Fibroblast of villous mesenchyme (primary cell): ENCODE results near the gene IFNAR1. TPM values are rescaled to one million over a fixed set of nuclear protein-coding genes. Genes with fewer than 3 reads are reported as not detected.
"Not testable (repeated sequence)": the region's sequence is repeated elsewhere in the genome, so short reads cannot be mapped to it uniquely, and the experiment has no call there.

Source experiments
- DNase-seq: peaks from one replicate; pipeline ENCODE4 v3.0.0-alpha.2; 2010; ENCODE audit warnings: low read depth
- H3K4me3 ChIP-seq: 2 replicates; pipeline ENCODE4 v1.5.1; 2011; ENCODE audit warnings: low read depth, mild to moderate bottlenecking, low read length
- total RNA-seq: library from RNA; depleted of rRNA; stranded (reverse); fragments of >200 nt; gene quantifications from 2 replicates; pipeline ENCODE4 v1.2.3, GENCODE V29; 2012
- TF ChIP-seq, protein P1 (sequence below): IDR thresholded peaks from 2 replicates; pipeline ENCODE4 v1.5.1; 2012; ENCODE audit warnings: low read depth, mild to moderate bottlenecking, low read length; ENCODE audit not compliant: insufficient read depth

Gene IFNAR1
- total RNA-seq, 1 donor: 19.0 TPM

DNA sequence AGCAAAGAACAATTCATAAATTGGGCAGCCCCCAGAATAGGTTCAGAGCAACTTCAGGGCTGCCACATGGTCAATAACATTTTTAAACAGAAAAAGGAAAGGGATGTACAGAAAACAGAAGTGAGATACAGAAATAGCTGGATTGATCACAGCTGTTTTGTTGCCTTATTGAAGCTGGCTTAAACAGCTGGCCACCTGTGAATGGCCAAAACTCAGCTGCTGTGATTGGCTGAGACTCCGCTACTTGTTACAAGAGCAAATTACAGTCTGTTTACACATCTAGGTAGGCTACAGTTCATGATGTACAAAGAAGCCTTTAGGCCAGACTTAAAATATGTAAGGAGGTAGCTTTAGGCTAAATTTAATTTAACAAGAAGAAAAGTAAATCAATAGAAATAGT is 11.6 kb upstream of the IFNAR1 start:
- no peak for DNase-seq
- TF ChIP-seq, protein P1, sequence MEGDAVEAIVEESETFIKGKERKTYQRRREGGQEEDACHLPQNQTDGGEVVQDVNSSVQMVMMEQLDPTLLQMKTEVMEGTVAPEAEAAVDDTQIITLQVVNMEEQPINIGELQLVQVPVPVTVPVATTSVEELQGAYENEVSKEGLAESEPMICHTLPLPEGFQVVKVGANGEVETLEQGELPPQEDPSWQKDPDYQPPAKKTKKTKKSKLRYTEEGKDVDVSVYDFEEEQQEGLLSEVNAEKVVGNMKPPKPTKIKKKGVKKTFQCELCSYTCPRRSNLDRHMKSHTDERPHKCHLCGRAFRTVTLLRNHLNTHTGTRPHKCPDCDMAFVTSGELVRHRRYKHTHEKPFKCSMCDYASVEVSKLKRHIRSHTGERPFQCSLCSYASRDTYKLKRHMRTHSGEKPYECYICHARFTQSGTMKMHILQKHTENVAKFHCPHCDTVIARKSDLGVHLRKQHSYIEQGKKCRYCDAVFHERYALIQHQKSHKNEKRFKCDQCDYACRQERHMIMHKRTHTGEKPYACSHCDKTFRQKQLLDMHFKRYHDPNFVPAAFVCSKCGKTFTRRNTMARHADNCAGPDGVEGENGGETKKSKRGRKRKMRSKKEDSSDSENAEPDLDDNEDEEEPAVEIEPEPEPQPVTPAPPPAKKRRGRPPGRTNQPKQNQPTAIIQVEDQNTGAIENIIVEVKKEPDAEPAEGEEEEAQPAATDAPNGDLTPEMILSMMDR: no peak
- no peak overlapping the region for H3K4me3 ChIP-seq

DNA sequence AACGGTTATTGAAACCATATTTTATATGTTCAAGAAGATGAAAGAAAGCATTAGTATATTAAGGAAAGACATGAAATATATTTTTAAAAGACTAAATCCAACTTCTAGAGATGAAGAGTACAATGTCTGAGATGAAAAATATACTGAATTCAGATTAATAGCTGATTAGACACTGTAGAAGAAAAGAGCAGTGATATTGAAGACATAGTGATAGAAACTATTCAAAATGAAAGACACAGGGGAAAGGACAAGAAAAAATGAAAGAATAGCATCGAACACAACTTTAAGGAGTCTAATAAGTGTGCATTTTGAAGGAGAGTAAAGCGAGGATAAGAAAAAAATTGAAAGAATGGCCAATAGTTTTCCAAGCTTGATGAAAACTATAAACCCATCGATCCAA is 11.2 kb upstream of the IFNAR1 start:
- TF ChIP-seq, protein P1: no peak
- no peak for DNase-seq
- no peak overlapping the region for H3K4me3 ChIP-seq

- DNase-seq: peak; percentile 27
Measured at GRCh38 chr21:33314111-33314510, 10.7 kb upstream of the IFNAR1 start.

GRCh38 chr21:33315946-33316710 is 8.6 kb upstream of the IFNAR1 start:
- no peak for DNase-seq
- TF ChIP-seq, protein P1: no peak
- no peak overlapping the region for H3K4me3 ChIP-seq

More at GRCh38 chr21:33314111-33314510, 10.7 kb upstream of the IFNAR1 start:
- H3K4me3 ChIP-seq: no peak overlapping the region
- TF ChIP-seq, protein P1: no peak

DNA sequence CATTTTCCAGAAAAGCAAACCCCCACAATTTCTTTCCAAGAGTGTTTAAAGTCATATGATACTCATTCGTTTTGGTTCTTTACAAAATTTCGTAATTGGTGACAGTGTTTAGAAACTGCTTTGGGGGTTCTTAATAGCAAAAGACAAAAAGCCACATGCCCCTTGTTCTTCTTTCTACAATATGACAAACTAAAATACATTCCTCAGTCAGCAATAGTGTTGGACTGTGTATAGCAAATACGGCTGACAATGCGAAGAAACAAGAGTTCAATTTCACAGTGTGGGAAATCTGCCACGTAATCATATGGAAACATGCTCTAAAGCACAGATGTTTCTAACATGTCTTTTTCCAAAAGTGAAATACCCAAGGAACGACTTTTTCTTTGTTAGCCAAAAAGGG is 7.6 kb upstream of the IFNAR1 start:
- H3K4me3 ChIP-seq: no peak overlapping the region
- peak; percentile 18 for DNase-seq
- TF ChIP-seq, protein P1: no peak

DNA sequence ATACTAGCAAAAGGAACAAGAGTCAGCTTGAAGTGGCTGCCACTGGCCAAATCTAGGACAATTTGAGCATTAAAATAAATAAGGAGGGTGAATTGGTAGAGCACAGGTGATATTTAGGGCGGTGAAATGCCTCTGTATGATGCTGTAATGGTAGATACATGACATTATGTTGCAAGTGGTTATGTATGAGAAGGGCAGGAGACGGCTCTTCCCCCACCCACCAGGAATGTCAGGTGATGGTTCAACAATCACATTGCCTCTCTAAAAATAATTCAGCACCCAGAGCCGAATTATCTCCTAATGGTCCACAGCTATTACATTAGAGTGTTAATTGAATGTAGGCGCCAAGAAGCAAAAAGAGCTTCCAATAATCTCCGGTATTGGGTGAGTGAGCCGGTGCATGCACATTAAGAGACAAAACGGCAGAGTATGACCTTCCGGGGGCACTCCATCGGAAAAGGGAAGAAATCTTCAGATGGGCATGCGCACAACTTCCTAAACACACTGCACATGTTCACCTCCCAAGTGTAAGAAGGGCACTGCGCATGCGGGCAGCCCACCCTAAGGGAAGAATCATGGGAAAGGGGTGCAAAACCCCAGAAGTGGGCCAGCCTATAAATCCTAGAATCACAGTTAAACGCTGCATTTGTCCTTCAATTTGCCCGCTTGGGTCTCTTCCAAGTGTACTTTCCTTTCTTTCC is 6.8 kb upstream of the IFNAR1 start:
- TF ChIP-seq, protein P1: no peak
- DNase-seq: no peak
- H3K4me3 ChIP-seq: no peak overlapping the region

DNA sequence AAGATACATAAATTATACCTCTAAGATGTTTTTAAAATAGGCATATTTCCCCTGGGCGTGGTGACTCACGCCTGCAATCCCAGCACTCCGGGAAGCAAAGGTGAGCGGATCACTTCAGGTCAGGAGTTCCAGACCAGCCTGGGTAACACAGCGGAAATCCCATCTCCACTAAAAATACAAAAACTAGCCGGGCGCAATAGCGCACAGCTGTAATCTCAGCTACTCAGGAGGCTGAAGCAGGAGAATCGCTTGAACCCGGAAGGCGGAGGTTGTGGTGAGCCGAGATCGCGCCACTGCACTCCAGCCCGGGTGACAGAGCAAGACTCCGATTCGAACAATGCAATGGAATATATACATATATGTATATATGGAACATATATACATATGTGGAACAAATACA is 3.8 kb upstream of the IFNAR1 start:
- DNase-seq: not testable (repeated sequence)

GRCh38 chr21:33323610-33324009 is 1.2 kb upstream of the IFNAR1 start:
- not testable (repeated sequence) for H3K4me3 ChIP-seq, DNase-seq

More for the DNA sequence above, 3.8 kb upstream of the IFNAR1 start:
- not testable (repeated sequence) for H3K4me3 ChIP-seq
